ENCODE measurements around the gene RFXANK. TPM values are rescaled to one million over a fixed set of nuclear protein-coding genes. Genes with fewer than 3 reads are reported as not detected.

Gene RFXANK
- total and polyA plus RNA-seq, 9 of the 15 experiments (the other 6 are each of a cell fraction or from before 2014, with no cell fraction given) = 68.6 to 181 (median 150) TPM

DNA sequence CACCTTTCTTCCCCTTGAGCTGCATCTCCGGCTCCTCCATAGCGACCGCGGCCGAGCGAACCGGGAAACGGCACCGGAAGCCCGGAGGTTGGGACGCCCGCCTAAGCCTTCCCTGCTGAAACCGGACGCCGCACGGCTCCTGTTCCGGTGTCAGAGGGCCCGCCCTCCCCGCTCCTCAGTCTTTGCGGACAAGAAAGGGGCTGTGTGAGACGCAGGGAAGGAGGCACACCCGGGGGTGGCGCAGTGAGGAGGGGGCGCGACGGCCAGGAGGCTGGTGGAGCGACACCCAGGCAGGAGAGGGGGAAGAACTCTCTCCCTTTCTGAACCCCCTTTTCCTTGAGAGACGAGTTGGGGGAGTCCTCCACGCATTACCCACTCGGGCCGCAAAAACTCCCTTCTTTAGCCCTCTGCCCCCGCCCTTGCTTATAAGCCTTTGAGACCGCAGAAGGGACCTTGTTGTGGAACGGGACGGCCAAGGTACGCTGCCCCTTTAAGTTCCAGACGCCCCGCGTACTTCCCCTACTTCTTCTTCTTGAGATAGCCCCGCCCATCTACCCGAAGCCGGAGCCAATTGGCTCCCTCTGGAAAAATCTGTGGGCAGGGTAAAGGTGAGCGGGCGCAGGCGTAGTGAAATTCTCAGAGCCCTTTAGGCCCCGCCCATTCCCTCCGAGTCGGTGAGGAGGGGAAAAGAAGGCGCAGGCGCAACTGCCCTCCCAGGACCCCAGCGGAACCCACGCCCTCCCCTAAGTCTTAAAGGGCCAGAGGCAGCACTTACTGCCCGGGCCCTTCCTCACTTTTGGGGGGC is at the start of gene RFXANK, which contains the start of gene BORCS8 (continued):
- no peak for TF ChIP-seq FUS (optimal IDR thresholded peaks at IDR 0.05; ENCODE audit: low read depth, low read length)
- TF ChIP-seq CBFB (CRISPR knock-in tag; IDR thresholded peaks at IDR 0.05) = peak; percentile 52; the same call in 1 of the 2 replicates
- TF ChIP-seq ZNF57 (CRISPR knock-in tag; IDR thresholded peaks at IDR 0.05) = no peak
- peak; percentile 95 for TF ChIP-seq FOXP1 (CRISPR knock-in tag; IDR thresholded peaks at IDR 0.05)
- TF ChIP-seq REST (IDR thresholded peaks at IDR 0.05; ENCODE audit: borderline replicate concordance) = no peak
- peak; percentile 52; the same call in 1 of the 2 replicates for TF ChIP-seq REST (CRISPR knock-in tag; IDR thresholded peaks at IDR 0.05; ENCODE audit: low read depth)
- TF ChIP-seq, protein P1, sequence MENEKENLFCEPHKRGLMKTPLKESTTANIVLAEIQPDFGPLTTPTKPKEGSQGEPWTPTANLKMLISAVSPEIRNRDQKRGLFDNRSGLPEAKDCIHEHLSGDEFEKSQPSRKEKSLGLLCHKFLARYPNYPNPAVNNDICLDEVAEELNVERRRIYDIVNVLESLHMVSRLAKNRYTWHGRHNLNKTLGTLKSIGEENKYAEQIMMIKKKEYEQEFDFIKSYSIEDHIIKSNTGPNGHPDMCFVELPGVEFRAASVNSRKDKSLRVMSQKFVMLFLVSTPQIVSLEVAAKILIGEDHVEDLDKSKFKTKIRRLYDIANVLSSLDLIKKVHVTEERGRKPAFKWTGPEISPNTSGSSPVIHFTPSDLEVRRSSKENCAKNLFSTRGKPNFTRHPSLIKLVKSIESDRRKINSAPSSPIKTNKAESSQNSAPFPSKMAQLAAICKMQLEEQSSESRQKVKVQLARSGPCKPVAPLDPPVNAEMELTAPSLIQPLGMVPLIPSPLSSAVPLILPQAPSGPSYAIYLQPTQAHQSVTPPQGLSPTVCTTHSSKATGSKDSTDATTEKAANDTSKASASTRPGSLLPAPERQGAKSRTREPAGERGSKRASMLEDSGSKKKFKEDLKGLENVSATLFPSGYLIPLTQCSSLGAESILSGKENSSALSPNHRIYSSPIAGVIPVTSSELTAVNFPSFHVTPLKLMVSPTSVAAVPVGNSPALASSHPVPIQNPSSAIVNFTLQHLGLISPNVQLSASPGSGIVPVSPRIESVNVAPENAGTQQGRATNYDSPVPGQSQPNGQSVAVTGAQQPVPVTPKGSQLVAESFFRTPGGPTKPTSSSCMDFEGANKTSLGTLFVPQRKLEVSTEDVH (IDR thresholded peaks at IDR 0.05; ENCODE audit: low read depth, partially characterized antibody) = peak; percentile 91
- peak; percentile 58 for TF ChIP-seq FOXM1 (IDR thresholded peaks at IDR 0.05; ENCODE audit: low read depth)
- no peak for TF ChIP-seq FOXM1 (CRISPR knock-in tag; IDR thresholded peaks at IDR 0.05; ENCODE audit: low read depth)
- TF ChIP-seq, protein P2, sequence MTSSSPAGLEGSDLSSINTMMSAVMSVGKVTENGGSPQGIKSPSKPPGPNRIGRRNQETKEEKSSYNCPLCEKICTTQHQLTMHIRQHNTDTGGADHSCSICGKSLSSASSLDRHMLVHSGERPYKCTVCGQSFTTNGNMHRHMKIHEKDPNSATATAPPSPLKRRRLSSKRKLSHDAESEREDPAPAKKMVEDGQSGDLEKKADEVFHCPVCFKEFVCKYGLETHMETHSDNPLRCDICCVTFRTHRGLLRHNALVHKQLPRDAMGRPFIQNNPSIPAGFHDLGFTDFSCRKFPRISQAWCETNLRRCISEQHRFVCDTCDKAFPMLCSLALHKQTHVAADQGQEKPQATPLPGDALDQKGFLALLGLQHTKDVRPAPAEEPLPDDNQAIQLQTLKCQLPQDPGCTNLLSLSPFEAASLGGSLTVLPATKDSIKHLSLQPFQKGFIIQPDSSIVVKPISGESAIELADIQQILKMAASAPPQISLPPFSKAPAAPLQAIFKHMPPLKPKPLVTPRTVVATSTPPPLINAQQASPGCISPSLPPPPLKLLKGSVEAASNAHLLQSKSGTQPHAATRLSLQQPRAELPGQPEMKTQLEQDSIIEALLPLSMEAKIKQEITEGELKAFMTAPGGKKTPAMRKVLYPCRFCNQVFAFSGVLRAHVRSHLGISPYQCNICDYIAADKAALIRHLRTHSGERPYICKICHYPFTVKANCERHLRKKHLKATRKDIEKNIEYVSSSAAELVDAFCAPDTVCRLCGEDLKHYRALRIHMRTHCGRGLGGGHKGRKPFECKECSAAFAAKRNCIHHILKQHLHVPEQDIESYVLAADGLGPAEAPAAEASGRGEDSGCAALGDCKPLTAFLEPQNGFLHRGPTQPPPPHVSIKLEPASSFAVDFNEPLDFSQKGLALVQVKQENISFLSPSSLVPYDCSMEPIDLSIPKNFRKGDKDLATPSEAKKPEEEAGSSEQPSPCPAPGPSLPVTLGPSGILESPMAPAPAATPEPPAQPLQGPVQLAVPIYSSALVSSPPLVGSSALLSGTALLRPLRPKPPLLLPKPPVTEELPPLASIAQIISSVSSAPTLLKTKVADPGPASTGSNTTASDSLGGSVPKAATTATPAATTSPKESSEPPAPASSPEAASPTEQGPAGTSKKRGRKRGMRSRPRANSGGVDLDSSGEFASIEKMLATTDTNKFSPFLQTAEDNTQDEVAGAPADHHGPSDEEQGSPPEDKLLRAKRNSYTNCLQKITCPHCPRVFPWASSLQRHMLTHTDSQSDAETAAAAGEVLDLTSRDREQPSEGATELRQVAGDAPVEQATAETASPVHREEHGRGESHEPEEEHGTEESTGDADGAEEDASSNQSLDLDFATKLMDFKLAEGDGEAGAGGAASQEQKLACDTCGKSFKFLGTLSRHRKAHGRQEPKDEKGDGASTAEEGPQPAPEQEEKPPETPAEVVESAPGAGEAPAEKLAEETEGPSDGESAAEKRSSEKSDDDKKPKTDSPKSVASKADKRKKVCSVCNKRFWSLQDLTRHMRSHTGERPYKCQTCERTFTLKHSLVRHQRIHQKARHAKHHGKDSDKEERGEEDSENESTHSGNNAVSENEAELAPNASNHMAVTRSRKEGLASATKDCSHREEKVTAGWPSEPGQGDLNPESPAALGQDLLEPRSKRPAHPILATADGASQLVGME (CRISPR knock-in tag; IDR thresholded peaks at IDR 0.05) = no peak

Data from K562 (cell line).